HepG2 (cell line): ENCODE data around the gene ZIC2. TPM values are rescaled to one million over a fixed set of nuclear protein-coding genes. Genes with fewer than 3 reads are reported as not detected.

Experiments used
- ATAC-seq: fragments of 200-7000 bp; cut with Tn5 transposase; 3 replicates; pipeline ENCODE4 v1.9.1; 2020; ENCODE audit warnings: mild to moderate bottlenecking, moderate library complexity
- BruUV-seq: library from RNA; stranded (reverse); fragments of 400-500 nt; replicated peaks from 2 replicates; lab custom pipeline; 2021; lab: Mats Ljungman, UMichigan
- CTCF ChIA-PET: fragments of 300-600 bp; formaldehyde crosslinking; extraction: SDS; loops from one replicate; lab custom pipeline; 2021; ENCODE audit warnings: low total read pairs, inconsistent platforms, low intra/inter-chr PET ratio; lab: Yijun Ruan, JAX
- POLR2A ChIA-PET: fragments of 350-600 bp; sonication (Branson Sonifier 250); formaldehyde crosslinking; loops from one replicate; lab custom pipeline; 2020; ENCODE audit warnings: antibody characterized with exemption, inconsistent platforms; lab: Yijun Ruan, JAX
- DNase-seq: peaks from one replicate; pipeline ENCODE4 v3.0.0-alpha.2; 2015; ENCODE audit warnings: low spot score
- FAIRE-seq: peaks from 3 replicates; lab custom pipeline; 2011; peaks lifted over from hg19 to GRCh38; lab: Jason Lieb, UNC
- H2AFZ ChIP-seq: one replicate; pipeline ENCODE4 v1.6.1; 2011; ENCODE audit warnings: low read length, inconsistent platforms
- H3K27ac ChIP-seq: fragments of 300-600 bp; 3 replicates; pipeline ENCODE4 v1.8.0; 2011; ENCODE audit warnings: mixed run types, mild to moderate bottlenecking, mixed read lengths, low read length, inconsistent platforms; ENCODE audit not compliant: insufficient read depth; ENCODE audit errors: extremely low read length
- H3K27me3 ChIP-seq, 2 experiments: fragments of 200-600 bp in 1 of 2; 2 replicates in 1 of 2; 3 replicates in 1 of 2; pipeline versions ENCODE4 v1.6.0 to v1.8.0; 2011; ENCODE audit warnings: low read length in 2 of 2, mild to moderate bottlenecking in 2 of 2, moderate library complexity in 2 of 2, inconsistent platforms in 1 of 2; ENCODE audit not compliant: insufficient read depth in 2 of 2, control insufficient read depth in 1 of 2
- H3K36me3 ChIP-seq, 2 experiments: fragments of 200-600 bp in 1 of 2; replicated peaks in 1 of 2; 2 replicates in 1 of 2; 3 replicates in 1 of 2; pipeline versions ENCODE4 v1.5.1 to v1.8.0; 2011; ENCODE audit warnings: low read length in 2 of 2, inconsistent platforms in 1 of 2; ENCODE audit not compliant: insufficient read depth in 2 of 2, control insufficient read depth in 1 of 2
- H3K4me1 ChIP-seq: 2 replicates; pipeline ENCODE4 v1.5.1; 2012; ENCODE audit warnings: low read length, inconsistent platforms; ENCODE audit not compliant: insufficient read depth
- H3K4me2 ChIP-seq: 2 replicates; pipeline ENCODE4 v1.6.0; 2011; ENCODE audit warnings: low read depth, low read length, inconsistent platforms
- H3K4me3 ChIP-seq, 3 experiments: fragments of 200-600 bp in 1 of 3; sonication (generic), shearing (Covaris generic) in 1 of 3; replicated peaks in 1 of 3; 2 replicates each; pipeline ENCODE4 v1.5.1; 2011 to 2016; ENCODE audit warnings: low read length in 3 of 3, inconsistent platforms in 2 of 3, low read depth in 2 of 3, mild to moderate bottlenecking in 2 of 3, control low read depth in 1 of 3, mixed read lengths in 1 of 3; ENCODE audit not compliant: insufficient read depth in 1 of 3
- H3K79me2 ChIP-seq: one replicate; pipeline ENCODE4 v1.6.1; 2011; ENCODE audit warnings: low read length, inconsistent platforms; ENCODE audit not compliant: insufficient read depth
- H3K9ac ChIP-seq: 2 replicates; pipeline ENCODE4 v1.6.0; 2011; ENCODE audit warnings: mild to moderate bottlenecking, low read depth, low read length, inconsistent platforms; ENCODE audit not compliant: insufficient read depth
- H3K9me3 ChIP-seq: 2 replicates; pipeline ENCODE4 v1.5.1; 2012; ENCODE audit warnings: mild to moderate bottlenecking, low read length
- H4K20me1 ChIP-seq: 2 replicates; pipeline ENCODE4 v1.6.0; 2011; ENCODE audit warnings: inconsistent platforms, mild to moderate bottlenecking, low read length, moderate library complexity; ENCODE audit not compliant: insufficient read depth
- ARNTL ChIP-seq: sonication (generic); formaldehyde crosslinking; IDR thresholded peaks from 2 replicates; pipeline ENCODE4 v1.4.0; 2020; ENCODE audit warnings: mild to moderate bottlenecking, missing genetic modification reagents
- CBX2 ChIP-seq, 2 experiments: fragments of 200-600 bp in 1 of 2; sonication (generic); formaldehyde crosslinking in 1 of 2; IDR thresholded peaks; 2 replicates each; pipeline versions ENCODE4 v1.7.0 to v1.8.1; 2018 to 2022; ENCODE audit warnings: low read depth in 2 of 2, low read length in 1 of 2, mild to moderate bottlenecking in 1 of 2, missing genetic modification reagents in 1 of 2
- CEBPB ChIP-seq: IDR thresholded peaks from 2 replicates; pipeline ENCODE4 v1.6.1; 2011; ENCODE audit warnings: low read depth, low read length, improper control_type of control experiment, borderline replicate concordance
- RNF2 ChIP-seq: fragments of 450-650 bp; conservative IDR thresholded peaks from 2 replicates; pipeline ENCODE4 v1.6.1; 2016; ENCODE audit warnings: low read depth
- TOPORS ChIP-seq: sonication (generic); formaldehyde crosslinking; IDR thresholded peaks from 2 replicates; pipeline ENCODE4 v1.8.0; 2023; ENCODE audit warnings: mild to moderate bottlenecking, missing genetic modification reagents
- ZFP36 ChIP-seq: fragments of 150-350 bp; IDR thresholded peaks from 2 replicates; pipeline ENCODE4 v1.6.1; 2018; ENCODE audit warnings: borderline replicate concordance, low read length, low read depth; ENCODE audit not compliant: partially characterized antibody
- ZNF432 ChIP-seq: sonication (generic); formaldehyde crosslinking; IDR thresholded peaks from 2 replicates; pipeline ENCODE4 v1.5.0; 2020; ENCODE audit warnings: missing genetic modification reagents, mild to moderate bottlenecking, borderline replicate concordance
- WGBS: methylation state at CpG from one replicate; pipeline ENCODE4 v1.1.6; 2017; ENCODE audit warnings: low lambda C conversion rate; 5-methylcytosine and 5-hydroxymethylcytosine counted together
- in situ Hi-C: cut with HindIII; loops from 2 replicates; pipeline ENCODE4 v1.10.0; 2017; ENCODE audit warnings: low pct_unique_long_range_greater_than_20kb; ENCODE audit not compliant: extremely low pct_ligation_motif_present
- intact Hi-C: fragments of 100-400 bp; cut with micrococcal nuclease; formaldehyde crosslinking; loops from one replicate; pipeline ENCODE4 v1.10.0; 2022; ENCODE audit not compliant: unreplicated experiment
- polyA plus RNA-seq, 8 experiments: library from polyadenylated mRNA; depleted of rRNA in 3 of 8; stranded (reverse) in 7 of 8; unstranded in 1 of 8; fragments of >200 nt; fragmentation: Illumina TruSeq in 4 of 8; extraction: Trizol in 4 of 8; gene quantifications; 2 replicates each; pipeline versions ENCODE4 v1.2.1 to v1.2.3, GENCODE V29; 2011 to 2016; ENCODE audit warnings: low read depth in 4 of 8, missing spikeins in 1 of 8, mixed read lengths in 1 of 8; ENCODE audit not compliant: insufficient read depth in 1 of 8
- total RNA-seq, 5 experiments: library from RNA; depleted of rRNA; stranded (reverse); fragments of >200 nt; fragmentation: Illumina TruSeq; extraction: Trizol; gene quantifications; 2 replicates each; pipeline ENCODE4 v1.2.3, GENCODE V29; 2016; ENCODE audit warnings: low read depth in 1 of 5

The ZIC2 gene
- total and polyA plus RNA-seq, 2 of the 13 experiments (the other 11 are each of a cell fraction or from before 2014, with no cell fraction given): 0.13 TPM; not detected in 1

GRCh38 chr13:99973163-99973807 is 8.3 kb upstream of the ZIC2 start:
- DNase-seq: no peak
- no peak overlapping the region for H3K9ac ChIP-seq
- peaks cover 12 to 60% of the 10 kb centered on the region in 2 experiments for H3K27me3 ChIP-seq
- H4K20me1 ChIP-seq: no peaks in the 10 kb centered on the region
- H3K4me2 ChIP-seq: no peak overlapping the region
- CTCF ChIA-PET: no interaction called here
- TF ChIP-seq ZFP36 (peak; percentile 22), CBX2 (IDR thresholded peaks at IDR 0.05; ENCODE audit: low read depth, low read length) (no peak; the same call in none of the 2 replicates), CBX2 (CRISPR knock-in tag; IDR thresholded peaks at IDR 0.05; ENCODE audit: low read depth) (peak; percentile 42; the same call in 1 of the 2 replicates), ZNF432 (CRISPR knock-in tag) (no peak), TOPORS (CRISPR knock-in tag) (no peak), RNF2 (0 out of 2 replicates have a peak, but pooled peaks have one; percentile 56)
- POLR2A ChIA-PET: no interaction called here
- no peaks in the 10 kb centered on the region for H3K79me2 ChIP-seq
- H2AFZ ChIP-seq: no peak overlapping the region
- in situ Hi-C loops (no loop called here), intact Hi-C loops (loop anchor here (5.0 to 10.0 kb wide), 2 partner anchors 262 to 316 kb away; no protein-coding TSS in a partner anchor)
- no peaks in the 10 kb centered on the region for H3K36me3 ChIP-seq
- H3K9me3 ChIP-seq: no peaks in the 10 kb centered on the region
- H3K4me1 ChIP-seq: peaks cover 19% of the 10 kb centered on the region
- H3K4me3 ChIP-seq: no peak overlapping the region
- 49% methylated on average over 11 of the region's 11 CpGs for WGBS
- no TSS peak for BruUV-seq
- no peak for ATAC-seq
- no peak for FAIRE-seq
- H3K27ac ChIP-seq: no peak overlapping the region

GRCh38 chr13:99973808-99974185 is 7.8 kb upstream of the ZIC2 start:
- ChIA-PET POLR2A (no interaction called here), CTCF (no interaction called here)
- intact Hi-C loops (loop anchor here (5.0 to 10.0 kb wide), 2 partner anchors 261 to 316 kb away; no protein-coding TSS in a partner anchor), in situ Hi-C loops (no loop called here)
- Histone ChIP-seq H3K27ac (no peak overlapping the region), H3K4me2 (no peak overlapping the region), H3K9me3 (no peaks in the 10 kb centered on the region), H3K27me3 (peaks cover 12 to 65% of the 10 kb centered on the region in 2 experiments), H3K36me3 (no peaks in the 10 kb centered on the region), H2AFZ (no peak overlapping the region), H4K20me1 (no peaks in the 10 kb centered on the region), H3K9ac (no peak overlapping the region), H3K79me2 (no peaks in the 10 kb centered on the region), H3K4me3 (no peak overlapping the region), H3K4me1 (peaks cover 19% of the 10 kb centered on the region)
- no TSS peak for BruUV-seq
- FAIRE-seq (no peak), DNase-seq (no peak), ATAC-seq (no peak)
- 56% methylated on average over 6 of the region's 6 CpGs for WGBS
- TF ChIP-seq CEBPB (0 out of 2 replicates have a peak, but pooled peaks have one; percentile 5), ARNTL (no peak)
